H9 (cell line): ENCODE results near the gene TMEM205. TPM values are rescaled to one million over a fixed set of nuclear protein-coding genes. Genes with fewer than 3 reads are reported as not detected.

ENCODE experiments used
- DNase-seq: peaks from one replicate; pipeline ENCODE4 v3.0.0-alpha.2; 2017
- H2AFZ ChIP-seq: one replicate; pipeline ENCODE4 v1.6.1; 2013; ENCODE audit warnings: mild to moderate bottlenecking, low read length, control low read depth, moderate library complexity
- H2AK5ac ChIP-seq: 2 replicates; pipeline ENCODE4 v1.6.1; 2013; ENCODE audit warnings: low read length, control low read depth, mixed read lengths; ENCODE audit not compliant: insufficient read length
- H2BK120ac ChIP-seq: one replicate; pipeline ENCODE4 v1.6.1; 2013; ENCODE audit warnings: low read depth, mild to moderate bottlenecking, low read length, control low read depth, inconsistent platforms; ENCODE audit not compliant: poor library complexity, severe bottlenecking
- H2BK12ac ChIP-seq: 2 replicates; pipeline ENCODE4 v1.6.1; 2013; ENCODE audit warnings: low read length, control low read depth, mixed read lengths, low read depth; ENCODE audit not compliant: insufficient read length
- H2BK15ac ChIP-seq: 2 replicates; pipeline ENCODE4 v1.6.1; 2013; ENCODE audit warnings: low read depth, low read length, control low read depth
- H2BK20ac ChIP-seq: one replicate; pipeline ENCODE4 v1.6.1; 2013; ENCODE audit warnings: low read depth, mild to moderate bottlenecking, low read length, control low read depth, inconsistent platforms; ENCODE audit not compliant: poor library complexity, severe bottlenecking
- H2BK5ac ChIP-seq: 2 replicates; pipeline ENCODE4 v1.6.1; 2013; ENCODE audit warnings: low read length, control low read depth, mixed read lengths; ENCODE audit not compliant: insufficient read length
- H3K14ac ChIP-seq: 2 replicates; pipeline ENCODE4 v1.6.1; 2013; ENCODE audit warnings: low read length, control low read depth; ENCODE audit not compliant: insufficient read depth
- H3K18ac ChIP-seq: 2 replicates; pipeline ENCODE4 v1.6.1; 2013; ENCODE audit warnings: low read depth, mild to moderate bottlenecking, mixed read lengths, low read length, control low read depth; ENCODE audit not compliant: insufficient read length
- H3K23ac ChIP-seq: 2 replicates; pipeline ENCODE4 v1.6.1; 2013; ENCODE audit warnings: low read length, control low read depth, mixed read lengths, low read depth; ENCODE audit not compliant: insufficient read length
- H3K23me2 ChIP-seq: 2 replicates; pipeline ENCODE4 v1.6.1; 2013; ENCODE audit warnings: low read depth, mild to moderate bottlenecking, mixed read lengths, low read length, control low read depth; ENCODE audit not compliant: insufficient read length, poor library complexity, severe bottlenecking
- H3K27ac ChIP-seq: 2 replicates; pipeline ENCODE4 v1.5.1; 2013; ENCODE audit warnings: low read length, control low read depth, mixed read lengths, low read depth; ENCODE audit not compliant: insufficient read length
- H3K27me3 ChIP-seq: 2 replicates; pipeline ENCODE4 v1.6.1; 2013; ENCODE audit warnings: low read length, control low read depth, inconsistent platforms; ENCODE audit not compliant: insufficient read depth
- H3K4ac ChIP-seq: 2 replicates; pipeline ENCODE4 v1.6.1; 2013; ENCODE audit warnings: low read depth, mild to moderate bottlenecking, control low read depth, inconsistent platforms, low read length, moderate library complexity
- H3K4me1 ChIP-seq: 2 replicates; pipeline ENCODE4 v1.6.1; 2013; ENCODE audit warnings: low read length, control low read depth, inconsistent platforms; ENCODE audit not compliant: insufficient read depth
- H3K4me2 ChIP-seq: 2 replicates; pipeline ENCODE4 v1.6.1; 2013; ENCODE audit warnings: low read length, control low read depth, mixed read lengths; ENCODE audit not compliant: insufficient read length, insufficient read depth
- H3K56ac ChIP-seq: 2 replicates; pipeline ENCODE4 v1.6.1; 2013; ENCODE audit warnings: low read depth, mild to moderate bottlenecking, mixed read lengths, low read length, control low read depth; ENCODE audit not compliant: insufficient read length
- H3K79me1 ChIP-seq: 2 replicates; pipeline ENCODE4 v1.6.1; 2013; ENCODE audit warnings: low read depth, mild to moderate bottlenecking, moderate library complexity, low read length, control low read depth, inconsistent platforms; ENCODE audit not compliant: insufficient read depth, poor library complexity, severe bottlenecking
- H3K79me2 ChIP-seq: 2 replicates; pipeline ENCODE4 v1.6.1; 2013; ENCODE audit warnings: low read length, control low read depth, inconsistent platforms; ENCODE audit not compliant: insufficient read depth
- H3K9ac ChIP-seq: 2 replicates; pipeline ENCODE4 v1.6.1; 2013; ENCODE audit warnings: low read length, control low read depth, mixed read lengths; ENCODE audit not compliant: insufficient read length; ENCODE audit errors: extremely low read depth
- H3K9me3 ChIP-seq: one replicate; pipeline ENCODE4 v1.6.1; 2013; ENCODE audit warnings: low read depth, low read length, inconsistent platforms; ENCODE audit not compliant: control insufficient read depth
- H3T11ph ChIP-seq: one replicate; pipeline ENCODE4 v1.6.1; 2013; ENCODE audit warnings: mild to moderate bottlenecking, low read length, control low read depth, inconsistent platforms
- H4K20me1 ChIP-seq: one replicate; pipeline ENCODE4 v1.6.1; 2013; ENCODE audit not compliant: control insufficient read depth, insufficient read length, insufficient read depth
- H4K5ac ChIP-seq: 2 replicates; pipeline ENCODE4 v1.6.1; 2013; ENCODE audit warnings: low read depth, mild to moderate bottlenecking, mixed read lengths, low read length, control low read depth; ENCODE audit not compliant: insufficient read length
- H4K8ac ChIP-seq: replicated peaks from 2 replicates; pipeline ENCODE4 v1.6.1; 2013; ENCODE audit warnings: low read length, control low read depth, mixed read lengths, low read depth; ENCODE audit not compliant: insufficient read length
- H4K91ac ChIP-seq: 2 replicates; pipeline ENCODE4 v1.6.1; 2013; ENCODE audit warnings: low read depth, mild to moderate bottlenecking, moderate library complexity, mixed read lengths, low read length, control low read depth; ENCODE audit not compliant: insufficient read length
- H3K27ac Mint-ChIP-seq, 3 experiments: 2 replicates in 2 of 3; 3 replicates in 1 of 3; pipeline ENCODE4 v1.8.0; 2020 to 2021; ENCODE audit warnings: mixed read lengths in 3 of 3, mild to moderate bottlenecking in 1 of 3, moderate library complexity in 1 of 3
- H3K27me3 Mint-ChIP-seq: 2 replicates; pipeline ENCODE4 v1.8.0; 2021; ENCODE audit warnings: low read depth, mild to moderate bottlenecking, moderate library complexity, mixed read lengths
- H3K36me3 Mint-ChIP-seq, 3 experiments: 2 replicates in 2 of 3; 3 replicates in 1 of 3; pipeline ENCODE4 v1.8.0; 2020 to 2021; ENCODE audit warnings: low read depth in 3 of 3, mixed read lengths in 3 of 3; ENCODE audit not compliant: insufficient read depth in 1 of 3
- H3K4me1 Mint-ChIP-seq, 2 experiments: 2 replicates each; pipeline ENCODE4 v1.8.0; 2020; ENCODE audit warnings: mixed read lengths in 2 of 2
- H3K4me3 Mint-ChIP-seq, 2 experiments: 2 replicates in 1 of 2; 3 replicates in 1 of 2; pipeline ENCODE4 v1.8.0; 2020 to 2021; ENCODE audit warnings: mild to moderate bottlenecking in 2 of 2, mixed read lengths in 2 of 2, moderate library complexity in 1 of 2
- H3K9me3 Mint-ChIP-seq, 2 experiments: 2 replicates in 1 of 2; 3 replicates in 1 of 2; pipeline ENCODE4 v1.8.0; 2020; ENCODE audit warnings: mild to moderate bottlenecking in 2 of 2, mixed read lengths in 2 of 2, moderate library complexity in 1 of 2
- WGBS: extraction: QIAGEN DNeasy Blood & Tissue Kit; methylation state at CpG from one replicate; pipeline ENCODE4 v1.1.7; 2013; ENCODE audit warnings: missing lambda C conversion rate, low lambda C conversion rate, mixed read lengths; ENCODE audit not compliant: insufficient read length; ENCODE audit errors: extremely low coverage; 5-methylcytosine and 5-hydroxymethylcytosine counted together
- total RNA-seq: library from RNA; stranded (reverse); gene quantifications from 2 replicates; pipeline ENCODE4 v1.2.1, GENCODE V29; 2021
- TF ChIP-seq, protein P1 (sequence below): fragments of 200-600 bp; sonication (generic); conservative IDR thresholded peaks from 3 replicates; pipeline ENCODE4 v1.8.0; 2021; ENCODE audit warnings: antibody characterized with exemption, mild to moderate bottlenecking

TMEM205 gene
- total RNA-seq, 1 experiment from 2014 or later: 69.7 TPM

DNA sequence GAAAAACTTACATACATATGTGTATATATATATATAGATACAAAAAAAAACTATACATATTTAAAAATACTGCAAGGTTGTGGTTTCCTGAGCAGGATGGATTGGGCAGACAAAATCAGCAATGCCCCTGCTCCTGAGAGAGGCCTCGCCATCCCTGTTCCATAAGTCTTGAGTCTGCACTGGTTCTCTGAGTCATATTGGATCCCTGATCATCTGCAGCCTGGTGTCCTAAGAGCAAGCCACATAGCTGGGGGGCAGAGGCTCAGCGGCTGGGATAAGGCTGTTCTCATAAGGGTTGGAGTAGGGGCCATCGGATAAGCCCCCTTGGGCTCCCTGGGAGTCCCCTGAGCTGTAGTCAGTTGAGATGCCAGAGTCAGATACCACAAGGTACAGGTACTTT lies 31.7 kb upstream of the TMEM205 start:
- Histone ChIP-seq H4K91ac (no peak overlapping the region), H4K20me1 (peaks cover 4% of the 10 kb centered on the region), H2BK15ac (no peak overlapping the region), H4K5ac (no peak overlapping the region), H2AK5ac (no peak overlapping the region), H3K9me3 (no peaks in the 10 kb centered on the region), H2BK20ac (no peak overlapping the region), H3K18ac (no peak overlapping the region), H3K79me1 (no peaks in the 10 kb centered on the region), H4K8ac (no peak overlapping the region), H3K9ac (no peak overlapping the region), H3K56ac (no peak overlapping the region), H3K4me2 (no peak overlapping the region), H3K79me2 (no peaks in the 10 kb centered on the region), H2BK5ac (no peak overlapping the region), H3K23ac (no peak overlapping the region), H3K27ac (no peak overlapping the region), H3T11ph (no peak overlapping the region), H2BK120ac (no peak overlapping the region), H2BK12ac (no peak overlapping the region), H3K4me1 (no peaks in the 10 kb centered on the region), H3K4ac (no peak overlapping the region), H3K14ac (no peak overlapping the region), H2AFZ (no peak overlapping the region), H3K27me3 (no peaks in the 10 kb centered on the region), H3K23me2 (peaks cover 8% of the 10 kb centered on the region)
- DNase-seq: no peak
- Mint-ChIP-seq H3K27me3 (peaks cover 2% of the 10 kb centered on the region; the same call in 1 of the 2 replicates), H3K27ac (0 out of 7 replicates have a peak overlapping the region, but pooled peaks of 1 of the 3 experiments have one; percentile 44), H3K4me1 (peaks cover 15 to 35% of the 10 kb centered on the region in 2 experiments), H3K9me3 (no peaks in the 10 kb centered on the region), H3K36me3 (peaks cover 4 to 19% (median 18%) of the 10 kb centered on the region in 3 experiments; a peak in 6 of 7 replicates), H3K4me3 (no peak overlapping the region)
- WGBS: no CpG with 5 or more reads among the region's 3 CpGs
- TF ChIP-seq, protein P1, sequence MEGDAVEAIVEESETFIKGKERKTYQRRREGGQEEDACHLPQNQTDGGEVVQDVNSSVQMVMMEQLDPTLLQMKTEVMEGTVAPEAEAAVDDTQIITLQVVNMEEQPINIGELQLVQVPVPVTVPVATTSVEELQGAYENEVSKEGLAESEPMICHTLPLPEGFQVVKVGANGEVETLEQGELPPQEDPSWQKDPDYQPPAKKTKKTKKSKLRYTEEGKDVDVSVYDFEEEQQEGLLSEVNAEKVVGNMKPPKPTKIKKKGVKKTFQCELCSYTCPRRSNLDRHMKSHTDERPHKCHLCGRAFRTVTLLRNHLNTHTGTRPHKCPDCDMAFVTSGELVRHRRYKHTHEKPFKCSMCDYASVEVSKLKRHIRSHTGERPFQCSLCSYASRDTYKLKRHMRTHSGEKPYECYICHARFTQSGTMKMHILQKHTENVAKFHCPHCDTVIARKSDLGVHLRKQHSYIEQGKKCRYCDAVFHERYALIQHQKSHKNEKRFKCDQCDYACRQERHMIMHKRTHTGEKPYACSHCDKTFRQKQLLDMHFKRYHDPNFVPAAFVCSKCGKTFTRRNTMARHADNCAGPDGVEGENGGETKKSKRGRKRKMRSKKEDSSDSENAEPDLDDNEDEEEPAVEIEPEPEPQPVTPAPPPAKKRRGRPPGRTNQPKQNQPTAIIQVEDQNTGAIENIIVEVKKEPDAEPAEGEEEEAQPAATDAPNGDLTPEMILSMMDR: no peak
